GM19324 (cell line): ENCODE data around the gene ATP6V1E1.
"Not testable (repeated sequence)": the region's sequence is repeated elsewhere in the genome, so short reads cannot be mapped to it uniquely, and the experiment has no call there.

ENCODE experiments used
- ATAC-seq: cut with Tn5 transposase; IDR thresholded peaks from one replicate; pipeline ENCODE4 v1.9.1; 2021; ENCODE audit warnings: mild to moderate bottlenecking, moderate library complexity; ENCODE audit not compliant: unreplicated experiment, low FRiP score

ATP6V1E1 gene

GRCh38 chr22:17628406-17629172, at the start of gene ATP6V1E1:
Gene ATP6V1E1, minus strand, starts transcription at chr22:17628749. Its CDS starts 114 bp downstream, at chr22:17628635.
- ATAC-seq: peak; percentile 99

- ATAC-seq: no peak
These were observed 47.0 kb upstream of the ATP6V1E1 start for GRCh38 chr22:17675584-17675983.

- ATAC-seq: no peak
These were observed 45.6 kb upstream of the ATP6V1E1 start for GRCh38 chr22:17674152-17674551.

GRCh38 chr22:17672417-17672991, 44.0 kb upstream of the ATP6V1E1 start:
- ATAC-seq: no peak

- ATAC-seq: not testable (repeated sequence)
These were observed 43.1 kb upstream of the ATP6V1E1 start for GRCh38 chr22:17671521-17672092.

- ATAC-seq: no peak
These were observed 37.3 kb upstream of the ATP6V1E1 start for GRCh38 chr22:17665854-17666253.

- no peak for ATAC-seq
These were observed 36.7 kb upstream of the ATP6V1E1 start for GRCh38 chr22:17665248-17665647.

GRCh38 chr22:17664414-17665055, 36.0 kb upstream of the ATP6V1E1 start:
- ATAC-seq: no peak

GRCh38 chr22:17656870-17657395, 28.4 kb upstream of the ATP6V1E1 start:
- ATAC-seq: no peak

GRCh38 chr22:17655289-17655688, 26.7 kb upstream of the ATP6V1E1 start:
- no peak for ATAC-seq

GRCh38 chr22:17648569-17648968, 20.0 kb upstream of the ATP6V1E1 start:
- no peak for ATAC-seq

- no peak for ATAC-seq
These were observed 19.4 kb upstream of the ATP6V1E1 start for GRCh38 chr22:17647991-17648390.

- ATAC-seq: no peak
These were observed 18.9 kb upstream of the ATP6V1E1 start for GRCh38 chr22:17647452-17647851.

- not testable (repeated sequence) for ATAC-seq
These were observed 13.8 kb upstream of the ATP6V1E1 start for GRCh38 chr22:17642357-17642756.

GRCh38 chr22:17641269-17641668, 12.7 kb upstream of the ATP6V1E1 start:
- ATAC-seq: no peak

GRCh38 chr22:17639247-17639741, 10.7 kb upstream of the ATP6V1E1 start:
- no peak for ATAC-seq

GRCh38 chr22:17638432-17639246, 10.1 kb upstream of the ATP6V1E1 start, which contains the start of gene BCL2L13:
Gene BCL2L13, plus strand, starts transcription at chr22:17638757. Its CDS starts 16,955 bp downstream, at chr22:17655712.
- peak; percentile 91 for ATAC-seq

- ATAC-seq: no peak
These were observed 9.6 kb upstream of the ATP6V1E1 start for GRCh38 chr22:17638182-17638431.

GRCh38 chr22:17637490-17638181, 9.1 kb upstream of the ATP6V1E1 start:
- no peak for ATAC-seq

- ATAC-seq: not testable (repeated sequence)
These were observed 8.3 kb upstream of the ATP6V1E1 start for GRCh38 chr22:17636850-17637249.
